Upper lobe of left lung (tissue), 4 donors: Measurements from ENCODE around the gene PTPRN2.

Source experiments
- POLR2A ChIP-seq, 4 donors: fragments of 450-650 bp; IDR thresholded peaks; one replicate each; pipeline ENCODE4 v1.5.1; 2016 to 2017; ENCODE audit warnings: antibody characterized with exemption in 4 of 4, mild to moderate bottlenecking in 2 of 4
- TF ChIP-seq, protein P1 (sequence below), 6 experiments: fragments of 450-650 bp in 4 of 6; fragments of 200-600 bp in 2 of 6; sonication (generic) in 2 of 6; IDR thresholded peaks; one replicate each; pipeline ENCODE4 v1.5.1; 2016 to 2019; ENCODE audit warnings: antibody characterized with exemption in 6 of 6

DNA sequence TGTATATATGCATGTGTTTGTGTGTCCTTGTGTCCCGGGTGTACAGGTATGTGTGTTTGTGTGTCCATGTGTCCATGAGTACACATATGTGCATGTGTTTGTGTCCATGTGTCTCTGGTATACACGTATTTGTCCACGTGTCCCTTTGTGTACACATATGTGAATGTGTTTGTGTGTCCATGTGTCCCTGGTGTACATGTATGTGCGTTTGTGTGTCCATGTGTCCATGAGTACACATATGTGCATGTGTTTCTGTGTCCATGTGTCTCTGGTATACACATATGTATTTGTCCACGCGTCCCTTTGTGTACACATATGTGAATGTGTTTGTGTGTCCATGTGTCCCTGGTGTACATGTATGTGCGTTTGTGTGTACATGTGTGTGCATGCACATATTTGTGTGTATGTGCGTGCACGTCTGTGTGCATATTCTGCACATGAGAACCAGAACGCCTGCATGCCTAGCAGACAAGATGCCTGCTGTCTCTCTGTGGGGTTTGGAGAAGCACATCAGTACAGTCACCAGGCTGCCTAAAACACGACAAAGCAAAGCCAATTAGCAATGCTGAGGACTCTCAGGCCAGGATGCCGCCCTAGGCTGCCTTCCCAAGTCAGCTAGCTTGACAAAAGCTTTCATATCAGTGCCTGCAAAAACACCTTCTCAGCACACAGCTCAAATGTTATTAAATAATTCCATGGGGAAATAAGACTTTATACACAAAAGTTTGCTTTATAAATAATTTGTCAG, 327.8 kb downstream of the PTPRN2 start:
- TF ChIP-seq, protein P1, sequence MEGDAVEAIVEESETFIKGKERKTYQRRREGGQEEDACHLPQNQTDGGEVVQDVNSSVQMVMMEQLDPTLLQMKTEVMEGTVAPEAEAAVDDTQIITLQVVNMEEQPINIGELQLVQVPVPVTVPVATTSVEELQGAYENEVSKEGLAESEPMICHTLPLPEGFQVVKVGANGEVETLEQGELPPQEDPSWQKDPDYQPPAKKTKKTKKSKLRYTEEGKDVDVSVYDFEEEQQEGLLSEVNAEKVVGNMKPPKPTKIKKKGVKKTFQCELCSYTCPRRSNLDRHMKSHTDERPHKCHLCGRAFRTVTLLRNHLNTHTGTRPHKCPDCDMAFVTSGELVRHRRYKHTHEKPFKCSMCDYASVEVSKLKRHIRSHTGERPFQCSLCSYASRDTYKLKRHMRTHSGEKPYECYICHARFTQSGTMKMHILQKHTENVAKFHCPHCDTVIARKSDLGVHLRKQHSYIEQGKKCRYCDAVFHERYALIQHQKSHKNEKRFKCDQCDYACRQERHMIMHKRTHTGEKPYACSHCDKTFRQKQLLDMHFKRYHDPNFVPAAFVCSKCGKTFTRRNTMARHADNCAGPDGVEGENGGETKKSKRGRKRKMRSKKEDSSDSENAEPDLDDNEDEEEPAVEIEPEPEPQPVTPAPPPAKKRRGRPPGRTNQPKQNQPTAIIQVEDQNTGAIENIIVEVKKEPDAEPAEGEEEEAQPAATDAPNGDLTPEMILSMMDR (IDR thresholded peaks at IDR 0.05): no peak
- no peak for TF ChIP-seq POLR2A (IDR thresholded peaks at IDR 0.05)
